Measurements from ENCODE around the gene NDUFB8. TPM values are rescaled to one million over a fixed set of nuclear protein-coding genes. Genes with fewer than 3 reads are reported as not detected.
A peak's percentile ranks its signal among the peaks of the same experiment; 100 is the strongest.

Gene NDUFB8
- total RNA-seq, 1 donor from 2014 or later, result 119 TPM

DNA sequence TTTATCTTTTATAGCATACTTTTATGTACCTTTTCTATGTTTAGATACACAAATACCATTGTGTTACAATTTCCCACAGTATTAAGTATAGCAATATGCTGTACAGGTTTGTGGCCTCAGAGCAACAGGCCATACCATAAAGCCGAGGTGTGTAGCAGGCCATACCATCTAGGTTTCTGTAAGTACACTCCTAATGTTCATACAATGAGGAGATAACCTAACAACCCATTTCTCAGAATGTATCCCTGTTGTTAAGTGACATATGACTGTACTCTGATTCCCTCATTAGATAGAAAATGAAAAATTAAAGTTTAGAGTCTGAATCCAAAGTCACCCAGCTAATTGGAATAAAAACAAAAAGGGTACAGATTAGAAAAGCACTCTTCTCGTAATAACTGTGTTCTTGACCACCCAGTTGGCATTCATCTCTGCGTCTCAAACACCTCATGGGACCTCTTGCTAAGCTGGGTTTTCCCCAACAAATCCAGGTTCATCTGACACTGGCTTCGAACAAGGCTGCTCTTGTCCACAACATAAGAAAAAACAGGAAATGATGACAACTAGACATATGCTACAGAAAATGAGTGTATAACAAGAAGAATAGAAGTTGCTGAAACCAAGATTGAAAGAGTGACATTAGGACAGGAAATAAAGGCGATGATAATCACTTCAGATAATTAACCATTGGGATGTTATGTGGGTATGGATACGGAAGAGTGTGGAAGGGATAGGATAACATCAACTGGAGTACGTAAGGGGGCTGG is 1.4 kb downstream of the NDUFB8 start:
- ATAC-seq (no peak), DNase-seq (no peak)
- Histone ChIP-seq H3K27ac (no peak overlapping the region), H3K4me3 (peak overlapping the region; percentile 90), H3K27me3 (ENCODE audit: low read depth) (no peaks in the 10 kb centered on the region), H3K9me3 (no peaks in the 10 kb centered on the region), H3K4me1 (peaks cover 19% of the 10 kb centered on the region), H3K36me3 (peaks cover 39% of the 10 kb centered on the region)
- intact Hi-C loops (cut with DNase I), result no loop called here
- TF ChIP-seq, protein P1, sequence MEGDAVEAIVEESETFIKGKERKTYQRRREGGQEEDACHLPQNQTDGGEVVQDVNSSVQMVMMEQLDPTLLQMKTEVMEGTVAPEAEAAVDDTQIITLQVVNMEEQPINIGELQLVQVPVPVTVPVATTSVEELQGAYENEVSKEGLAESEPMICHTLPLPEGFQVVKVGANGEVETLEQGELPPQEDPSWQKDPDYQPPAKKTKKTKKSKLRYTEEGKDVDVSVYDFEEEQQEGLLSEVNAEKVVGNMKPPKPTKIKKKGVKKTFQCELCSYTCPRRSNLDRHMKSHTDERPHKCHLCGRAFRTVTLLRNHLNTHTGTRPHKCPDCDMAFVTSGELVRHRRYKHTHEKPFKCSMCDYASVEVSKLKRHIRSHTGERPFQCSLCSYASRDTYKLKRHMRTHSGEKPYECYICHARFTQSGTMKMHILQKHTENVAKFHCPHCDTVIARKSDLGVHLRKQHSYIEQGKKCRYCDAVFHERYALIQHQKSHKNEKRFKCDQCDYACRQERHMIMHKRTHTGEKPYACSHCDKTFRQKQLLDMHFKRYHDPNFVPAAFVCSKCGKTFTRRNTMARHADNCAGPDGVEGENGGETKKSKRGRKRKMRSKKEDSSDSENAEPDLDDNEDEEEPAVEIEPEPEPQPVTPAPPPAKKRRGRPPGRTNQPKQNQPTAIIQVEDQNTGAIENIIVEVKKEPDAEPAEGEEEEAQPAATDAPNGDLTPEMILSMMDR (IDR thresholded peaks at IDR 0.05), result no peak

DNA sequence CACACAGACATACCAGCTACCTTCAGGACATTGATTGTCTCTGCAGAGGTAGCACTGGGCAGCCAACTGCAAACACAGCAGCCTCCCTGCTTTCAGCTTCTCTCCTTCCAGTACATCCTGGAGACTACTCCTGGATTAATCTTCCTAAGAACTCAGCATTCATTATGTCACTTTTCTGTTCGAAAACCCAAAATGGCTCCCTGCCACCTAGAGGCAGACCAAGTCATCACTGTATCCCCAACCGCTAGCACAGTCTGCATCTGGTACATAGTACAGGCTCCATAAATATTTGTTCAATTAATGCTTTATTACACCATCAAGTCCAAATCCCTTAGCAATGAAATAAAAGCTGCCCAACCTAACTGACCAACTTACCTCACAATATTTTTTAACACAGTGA is 5.0 kb downstream of the NDUFB8 start:
- no peak for ATAC-seq
- TF ChIP-seq, protein P1 (IDR thresholded peaks at IDR 0.05), result no peak
- DNase-seq, result no peak
- Histone ChIP-seq H3K27me3 (ENCODE audit: low read depth) (no peaks in the 10 kb centered on the region), H3K9me3 (no peaks in the 10 kb centered on the region), H3K4me1 (peaks cover 17% of the 10 kb centered on the region), H3K27ac (no peak overlapping the region), H3K36me3 (peaks cover 46% of the 10 kb centered on the region), H3K4me3 (no peak overlapping the region)
- intact Hi-C loops (cut with DNase I), result no loop called here

DNA sequence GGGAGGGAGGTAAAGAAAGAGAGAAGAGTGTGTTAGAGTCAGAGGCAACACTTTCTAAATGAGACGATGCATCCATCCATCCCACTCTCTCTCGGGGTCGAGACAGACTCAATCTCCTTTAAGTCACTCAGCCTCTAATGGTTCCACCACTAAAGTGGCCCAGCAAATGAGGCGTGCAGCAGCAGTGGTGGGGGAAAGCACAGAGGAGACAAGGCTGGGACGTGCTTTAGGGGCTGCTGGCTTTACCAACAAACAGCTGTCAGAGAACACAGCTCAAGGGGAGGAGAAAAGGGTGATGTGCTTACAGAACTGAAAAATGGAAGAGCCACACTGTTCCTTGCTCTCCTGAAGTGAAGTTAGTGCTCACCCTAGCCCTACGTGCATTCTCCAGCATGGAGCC is 5.5 kb downstream of the NDUFB8 start:
- no peak for DNase-seq
- peaks cover 46% of the 10 kb centered on the region for H3K36me3 ChIP-seq
- no peaks in the 10 kb centered on the region for H3K27me3 ChIP-seq (ENCODE audit: low read depth)
- H3K9me3 ChIP-seq, result no peaks in the 10 kb centered on the region
- peaks cover 22% of the 10 kb centered on the region for H3K4me1 ChIP-seq
- H3K4me3 ChIP-seq, result no peak overlapping the region
- TF ChIP-seq, protein P1 (IDR thresholded peaks at IDR 0.05), result no peak
- H3K27ac ChIP-seq, result no peak overlapping the region
- ATAC-seq, result no peak
- intact Hi-C loops (cut with DNase I), result no loop called here

DNA sequence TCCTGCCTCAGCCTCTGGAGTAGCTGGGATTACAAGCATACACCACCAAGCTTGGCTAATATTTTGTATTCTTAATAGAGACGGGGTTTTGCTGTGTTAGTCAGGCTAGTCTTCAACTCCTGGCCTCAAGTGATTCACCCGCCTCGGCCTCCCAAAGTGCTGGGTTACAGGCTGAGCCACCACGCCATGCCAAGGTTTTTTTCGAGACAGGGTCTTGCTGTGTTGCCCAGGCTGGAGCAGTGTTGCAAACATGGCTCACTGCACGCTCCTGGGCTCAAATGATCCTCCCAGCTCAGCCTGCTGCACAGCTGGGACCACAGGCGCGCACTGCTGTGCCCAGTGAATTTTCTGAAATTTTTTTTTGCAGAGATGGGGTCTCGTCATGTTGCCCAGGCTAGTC is 6.7 kb downstream of the NDUFB8 start:
- TF ChIP-seq, protein P1 (IDR thresholded peaks at IDR 0.05), result no peak
- no peak overlapping the region for H3K4me3 ChIP-seq
- H3K27me3 ChIP-seq (ENCODE audit: low read depth), result no peaks in the 10 kb centered on the region
- no peak for DNase-seq
- H3K9me3 ChIP-seq, result no peaks in the 10 kb centered on the region
- peaks cover 19% of the 10 kb centered on the region for H3K4me1 ChIP-seq
- intact Hi-C loops (cut with DNase I), result no loop called here
- peaks cover 46% of the 10 kb centered on the region for H3K36me3 ChIP-seq
- no peak overlapping the region for H3K27ac ChIP-seq
- ATAC-seq, result no peak

DNA sequence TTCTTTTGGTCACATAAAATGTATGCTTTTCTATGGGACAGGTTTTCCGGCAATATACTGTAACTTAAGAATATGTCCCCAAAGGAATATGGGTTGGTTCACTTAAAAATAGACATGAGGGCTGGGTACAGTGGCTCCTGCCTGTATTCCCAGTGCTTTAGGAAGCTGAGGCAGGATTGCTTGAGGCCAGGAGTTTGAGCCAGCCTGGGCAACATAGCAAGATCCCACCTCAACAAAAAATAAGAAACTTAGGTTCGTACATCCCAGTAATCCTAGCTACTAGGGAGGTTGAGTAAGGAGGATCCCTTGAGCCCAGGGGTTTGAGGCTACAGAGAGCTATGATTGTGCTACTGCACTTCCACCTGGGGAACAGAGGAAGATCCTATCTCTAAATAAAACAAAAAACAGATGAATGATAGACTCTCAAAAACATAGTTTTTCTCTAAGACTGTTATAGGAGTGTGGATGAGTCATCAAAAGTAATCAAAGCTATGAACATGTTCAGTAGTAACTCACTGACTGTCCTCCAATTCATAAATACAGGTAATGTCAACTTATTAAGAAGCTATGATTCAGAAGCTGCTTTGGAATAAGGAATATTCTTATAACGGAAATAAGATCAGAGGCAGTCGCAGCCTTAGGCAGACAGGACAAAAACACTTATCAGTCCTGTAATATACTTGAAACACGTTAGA is 7.4 kb downstream of the NDUFB8 start:
- H3K27me3 ChIP-seq (ENCODE audit: low read depth), result no peaks in the 10 kb centered on the region
- H3K9me3 ChIP-seq, result no peaks in the 10 kb centered on the region
- TF ChIP-seq, protein P1 (IDR thresholded peaks at IDR 0.05), result no peak
- ATAC-seq (no peak), DNase-seq (no peak)
- H3K36me3 ChIP-seq, result peaks cover 45% of the 10 kb centered on the region
- peaks cover 17% of the 10 kb centered on the region for H3K4me1 ChIP-seq
- H3K27ac ChIP-seq, result no peak overlapping the region
- no peak overlapping the region for H3K4me3 ChIP-seq
- intact Hi-C loops (cut with DNase I), result no loop called here

All from lower lobe of right lung (tissue), 2 donors.